Lung (tissue), 12 donors: ENCODE data around the gene KRTAP2-4. TPM values are rescaled to one million over a fixed set of nuclear protein-coding genes. Genes with fewer than 3 reads are reported as not detected.
"Not testable (repeated sequence)": the region's sequence is repeated elsewhere in the genome, so short reads cannot be mapped to it uniquely, and the experiment has no call there.

Source experiments
- ATAC-seq: fragments of 200-7000 bp; cut with Tn5 transposase; one replicate; pipeline ENCODE4 v1.9.1; 2020; ENCODE audit warnings: moderate number of reproducible peaks; ENCODE audit not compliant: insufficient read depth, low FRiP score
- DNase-seq, 3 donors: peaks; one replicate each; pipeline ENCODE4 v3.0.0-alpha.2; 2013 to 2017
- H3K27ac ChIP-seq, 2 donors: one replicate each; pipeline ENCODE4 v1.5.1; 2013; ENCODE audit warnings: mild to moderate bottlenecking in 2 of 2, moderate library complexity in 2 of 2, control low read depth in 1 of 2, inconsistent platforms in 1 of 2, low read depth in 1 of 2, low read length in 1 of 2
- H3K27me3 ChIP-seq, 3 donors: one replicate each; pipeline ENCODE4 v1.5.1; 2013; ENCODE audit warnings: low read length in 2 of 3; ENCODE audit not compliant: control insufficient read depth in 3 of 3, insufficient read depth in 3 of 3
- H3K36me3 ChIP-seq, 4 donors: one replicate each; pipeline ENCODE4 v1.5.1; 2013; ENCODE audit warnings: low read length in 4 of 4, mild to moderate bottlenecking in 1 of 4, moderate library complexity in 1 of 4; ENCODE audit not compliant: control insufficient read depth in 4 of 4, insufficient read depth in 4 of 4
- H3K4me1 ChIP-seq, 5 donors: one replicate each; pipeline ENCODE4 v1.5.1; 2013; ENCODE audit warnings: low read length in 5 of 5, mild to moderate bottlenecking in 2 of 5, moderate library complexity in 1 of 5; ENCODE audit not compliant: control insufficient read depth in 5 of 5, insufficient read depth in 5 of 5
- H3K4me3 ChIP-seq: one replicate; pipeline ENCODE4 v1.5.1; 2013; ENCODE audit warnings: mild to moderate bottlenecking, control low read depth, moderate library complexity
- H3K9ac ChIP-seq, 2 donors: one replicate each; pipeline ENCODE4 v1.5.1; 2013; ENCODE audit warnings: low read length in 2 of 2, control low read depth in 1 of 2; ENCODE audit not compliant: insufficient read depth in 1 of 2
- H3K9me3 ChIP-seq, 4 donors: one replicate each; pipeline ENCODE4 v1.5.1; 2013; ENCODE audit warnings: low read length in 3 of 4, mild to moderate bottlenecking in 1 of 4, moderate library complexity in 1 of 4; ENCODE audit not compliant: control insufficient read depth in 4 of 4, insufficient read depth in 3 of 4
- WGBS, 2 donors: extraction: QIAGEN DNeasy Blood & Tissue Kit; methylation state at CpG; one replicate each; pipeline ENCODE4 v1.1.7; 2013; 5-methylcytosine and 5-hydroxymethylcytosine counted together
- polyA plus RNA-seq, 2 donors: library from polyadenylated mRNA; stranded (reverse); fragments of 200-250 nt; gene quantifications; one replicate each; pipeline ENCODE4 v1.2.1, GENCODE V29; 2013
- total RNA-seq, 2 donors: library from RNA; depleted of rRNA in 1 of 2; stranded (reverse); fragments of >200 nt in 1 of 2; gene quantifications; one replicate each; pipeline ENCODE4 v1.2.1, GENCODE V29; 2014 to 2021
- TF ChIP-seq, protein P1 (sequence below): IDR thresholded peaks from 2 replicates; pipeline ENCODE4 v1.5.1; 2012; ENCODE audit warnings: mild to moderate bottlenecking; ENCODE audit errors: control extremely low read depth, extremely low read depth
- donor health status: control.
- donor health status: control.
- donor health status: Bipolar disorder and iron deficiency.
- donor health status: healthy.
- donor health status: DM: yes; HTN: yes; CAD: no.

Gene KRTAP2-4
- total and polyA plus RNA-seq, 4 donors = not detected

DNA sequence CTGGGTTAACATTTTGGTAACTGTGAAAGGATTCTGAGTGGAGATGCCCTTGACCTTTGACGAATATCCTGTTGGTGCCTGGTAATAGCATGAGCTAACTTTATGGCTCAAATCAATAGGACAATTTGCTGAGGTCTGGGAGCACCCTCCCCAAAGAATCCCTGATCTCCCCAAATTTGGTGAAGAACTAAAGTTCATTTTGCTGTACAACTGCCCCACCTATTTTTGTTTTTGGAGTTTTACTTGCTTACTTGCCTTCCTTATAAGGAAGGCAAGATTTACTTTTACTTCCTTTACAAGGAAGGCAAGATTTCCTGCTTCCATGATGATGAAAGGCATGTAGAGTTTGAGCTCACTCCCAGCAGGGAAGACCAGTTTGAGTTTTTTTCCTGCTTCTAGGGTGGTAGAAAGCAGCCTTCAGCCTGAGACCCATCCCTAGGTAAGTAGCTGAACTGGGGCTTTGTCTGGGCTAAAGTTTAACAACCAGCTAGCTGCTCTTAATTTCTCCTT is 42.3 kb upstream of the KRTAP2-4 start:
- Histone ChIP-seq H3K27me3 (no peaks in the 10 kb centered on the region), H3K4me3 (no peak overlapping the region), H3K9me3 (no peaks in the 10 kb centered on the region), H3K4me1 (peaks cover 0 to 1% (median 0%) of the 10 kb centered on the region in 5 donors), H3K36me3 (no peaks in the 10 kb centered on the region), H3K9ac (no peak overlapping the region), H3K27ac (no peak overlapping the region)
- DNase-seq (no peak), ATAC-seq (no peak)
- 67 to 78% methylated on average over 1 of the region's 1 CpG for WGBS, 2 donors
- TF ChIP-seq, protein P1, sequence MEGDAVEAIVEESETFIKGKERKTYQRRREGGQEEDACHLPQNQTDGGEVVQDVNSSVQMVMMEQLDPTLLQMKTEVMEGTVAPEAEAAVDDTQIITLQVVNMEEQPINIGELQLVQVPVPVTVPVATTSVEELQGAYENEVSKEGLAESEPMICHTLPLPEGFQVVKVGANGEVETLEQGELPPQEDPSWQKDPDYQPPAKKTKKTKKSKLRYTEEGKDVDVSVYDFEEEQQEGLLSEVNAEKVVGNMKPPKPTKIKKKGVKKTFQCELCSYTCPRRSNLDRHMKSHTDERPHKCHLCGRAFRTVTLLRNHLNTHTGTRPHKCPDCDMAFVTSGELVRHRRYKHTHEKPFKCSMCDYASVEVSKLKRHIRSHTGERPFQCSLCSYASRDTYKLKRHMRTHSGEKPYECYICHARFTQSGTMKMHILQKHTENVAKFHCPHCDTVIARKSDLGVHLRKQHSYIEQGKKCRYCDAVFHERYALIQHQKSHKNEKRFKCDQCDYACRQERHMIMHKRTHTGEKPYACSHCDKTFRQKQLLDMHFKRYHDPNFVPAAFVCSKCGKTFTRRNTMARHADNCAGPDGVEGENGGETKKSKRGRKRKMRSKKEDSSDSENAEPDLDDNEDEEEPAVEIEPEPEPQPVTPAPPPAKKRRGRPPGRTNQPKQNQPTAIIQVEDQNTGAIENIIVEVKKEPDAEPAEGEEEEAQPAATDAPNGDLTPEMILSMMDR = no peak

DNA sequence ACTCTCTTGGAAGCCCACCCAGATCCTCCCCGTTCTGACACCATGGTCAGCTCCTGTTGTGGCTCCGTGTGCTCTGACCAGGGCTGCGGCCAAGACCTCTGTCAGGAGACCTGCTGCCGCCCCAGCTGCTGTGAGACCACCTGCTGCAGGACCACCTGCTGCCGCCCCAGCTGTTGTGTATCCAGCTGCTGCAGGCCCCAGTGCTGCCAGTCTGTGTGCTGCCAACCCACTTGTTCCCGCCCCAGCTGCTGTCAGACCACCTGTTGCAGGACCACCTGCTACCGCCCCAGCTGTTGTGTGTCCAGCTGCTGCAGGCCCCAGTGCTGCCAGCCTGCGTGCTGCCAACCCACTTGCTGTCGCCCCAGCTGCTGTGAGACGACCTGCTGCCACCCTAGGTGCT is 39.7 kb upstream of the KRTAP2-4 start, which contains the start of gene KRTAP4-9:
Gene KRTAP4-9, plus strand, starts transcription at position 43 of the 400 bp plus-strand sequence. Its CDS starts 0 bp downstream, at position 43.
- not testable (repeated sequence) for H3K36me3 ChIP-seq, H3K9ac ChIP-seq, DNase-seq, H3K4me3 ChIP-seq, ATAC-seq, H3K27ac ChIP-seq, H3K9me3 ChIP-seq, H3K4me1 ChIP-seq, H3K27me3 ChIP-seq
- 76 to 84% methylated on average over 9 to 10 of the region's 10 CpGs for WGBS, 2 donors

DNA sequence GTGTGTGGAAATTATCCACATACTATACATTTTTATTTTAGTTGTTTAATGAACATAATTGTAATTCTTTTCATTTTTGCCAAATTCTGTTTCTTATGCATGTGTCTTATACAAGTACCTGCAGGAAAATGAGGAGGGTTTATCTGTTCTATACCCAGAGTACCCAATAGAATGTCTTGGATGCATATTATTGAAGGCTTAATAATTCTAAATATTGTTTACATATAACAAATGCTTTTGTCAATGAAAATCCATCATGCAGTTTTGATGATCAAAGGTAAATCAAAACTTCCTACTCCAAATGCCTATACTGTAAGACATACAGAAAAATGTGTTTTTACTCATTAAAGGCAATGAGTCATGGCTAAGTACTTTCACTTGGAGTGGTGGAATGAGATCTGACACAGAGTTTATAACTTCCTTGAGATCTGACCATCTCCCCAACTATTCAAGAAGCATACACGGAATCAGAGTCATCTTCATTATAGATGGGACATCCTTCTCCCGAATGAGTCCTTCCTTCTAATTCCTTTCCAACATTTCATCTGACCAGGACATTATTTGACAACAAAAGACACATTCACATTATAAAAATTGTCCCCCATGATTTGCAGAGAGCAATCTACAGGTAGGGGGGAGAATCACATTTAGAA is 38.8 kb upstream of the KRTAP2-4 start:
- not testable (repeated sequence) for ATAC-seq, H3K36me3 ChIP-seq, H3K9ac ChIP-seq, H3K4me1 ChIP-seq, H3K27me3 ChIP-seq, DNase-seq, H3K4me3 ChIP-seq, H3K9me3 ChIP-seq, H3K27ac ChIP-seq
- 71 to 89% methylated on average over 2 of the region's 2 CpGs for WGBS, 2 donors

DNA sequence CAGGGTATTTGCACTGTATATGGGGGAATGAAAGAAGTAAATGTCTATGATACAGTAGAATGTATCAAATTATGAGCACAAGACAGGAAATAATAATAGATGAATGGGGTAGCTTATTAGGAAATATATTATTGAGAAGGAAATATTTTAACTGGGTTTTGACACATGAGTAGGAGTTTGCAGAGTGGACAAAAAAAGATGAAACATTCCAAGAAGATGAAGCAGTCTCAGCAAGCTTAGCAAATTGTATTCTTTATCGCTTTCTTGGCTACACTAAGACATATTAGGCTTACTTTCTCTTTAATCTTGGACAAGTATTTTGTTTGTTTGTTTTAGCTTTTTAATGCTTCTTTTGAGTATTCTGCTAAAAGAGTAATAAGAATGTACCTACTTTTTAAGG is 38.2 kb upstream of the KRTAP2-4 start:
- DNase-seq = no peak
- Histone ChIP-seq H3K9ac (no peak overlapping the region), H3K27ac (no peak overlapping the region), H3K27me3 (no peaks in the 10 kb centered on the region), H3K4me1 (peaks cover 0 to 1% (median 0%) of the 10 kb centered on the region in 5 donors), H3K36me3 (no peaks in the 10 kb centered on the region), H3K4me3 (no peak overlapping the region), H3K9me3 (no peaks in the 10 kb centered on the region)
- no peak for ATAC-seq
- TF ChIP-seq, protein P1 = no peak
- 96 to 98% methylated on average over 1 of the region's 1 CpG for WGBS, 2 donors
